Non-pigmented ciliary epithelial cell (primary cell): ENCODE data around the gene KAZN.

Experiments used
- DNase-seq: peaks from one replicate; pipeline ENCODE4 v3.0.0-alpha.2; 2010; ENCODE audit warnings: low read depth

KAZN gene

DNA sequence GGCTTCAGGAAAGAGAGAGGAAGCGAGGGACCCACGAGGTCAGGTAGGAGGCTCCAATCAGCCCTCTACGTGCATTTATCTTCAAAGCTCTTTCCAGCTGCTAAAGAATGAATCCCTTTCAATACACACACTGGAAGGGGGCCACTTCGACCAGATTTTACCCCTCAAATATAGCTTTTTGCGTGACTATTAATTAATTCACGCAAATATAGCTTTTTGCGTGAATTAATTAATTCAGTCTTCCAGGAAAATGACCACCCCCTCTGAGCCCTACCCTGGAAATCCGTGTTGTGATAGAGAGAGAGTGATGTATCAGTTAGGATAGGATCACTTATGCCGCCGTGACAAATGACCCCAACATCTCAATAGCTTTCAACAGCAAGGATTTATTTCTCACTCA is 289.9 kb downstream of the KAZN start:
- no peak for DNase-seq

DNA sequence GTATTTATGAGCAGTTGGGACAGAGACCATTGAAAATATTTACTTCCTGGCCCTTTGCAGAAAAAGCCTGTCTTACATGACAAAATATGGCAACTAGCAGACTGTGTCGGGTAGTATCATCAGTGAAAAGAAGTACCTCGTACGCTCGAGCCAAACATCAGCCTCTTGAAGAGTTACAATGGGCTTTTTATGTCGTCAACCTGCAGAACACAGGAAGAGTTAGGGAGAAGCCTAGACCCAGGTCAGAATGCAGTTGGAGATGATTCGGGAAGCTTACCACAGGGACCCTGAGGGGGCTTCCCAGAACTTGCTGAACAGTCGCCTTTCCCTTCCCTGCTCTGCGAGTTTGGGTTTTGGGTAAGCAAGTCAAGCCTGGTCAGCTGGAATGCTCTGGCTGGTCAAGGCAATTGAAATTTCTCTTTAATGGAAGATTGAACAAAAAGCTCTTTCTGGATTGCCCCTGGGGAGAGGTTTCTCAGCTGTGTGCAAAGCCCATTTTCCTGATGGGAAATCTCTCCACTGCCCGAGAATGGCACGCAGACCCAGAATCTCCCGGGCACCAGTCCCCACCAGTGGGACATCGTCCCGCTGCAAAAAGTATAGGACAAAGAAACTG is 291.4 kb downstream of the KAZN start:
- no peak for DNase-seq

DNA sequence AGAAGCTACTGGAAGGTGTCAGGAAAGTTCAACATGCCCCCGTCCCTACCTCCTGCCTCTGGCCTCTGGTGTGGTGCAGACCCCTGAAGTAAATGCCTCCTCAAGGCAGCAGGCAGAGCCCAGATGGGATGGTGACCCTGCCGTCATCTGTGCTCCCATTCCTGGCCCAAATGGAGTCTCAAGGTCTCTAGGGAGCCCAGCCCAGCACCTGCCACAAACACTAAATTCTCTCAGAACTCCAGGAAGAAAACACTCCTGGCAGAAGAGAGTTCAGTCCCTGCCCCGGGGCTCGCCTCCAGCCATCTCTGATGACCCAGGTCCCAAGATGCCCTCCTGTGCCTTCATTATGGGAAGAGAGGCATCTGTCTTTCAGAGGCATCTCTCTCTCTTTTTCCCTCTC is 293.5 kb downstream of the KAZN start:
- DNase-seq, result no peak

DNA sequence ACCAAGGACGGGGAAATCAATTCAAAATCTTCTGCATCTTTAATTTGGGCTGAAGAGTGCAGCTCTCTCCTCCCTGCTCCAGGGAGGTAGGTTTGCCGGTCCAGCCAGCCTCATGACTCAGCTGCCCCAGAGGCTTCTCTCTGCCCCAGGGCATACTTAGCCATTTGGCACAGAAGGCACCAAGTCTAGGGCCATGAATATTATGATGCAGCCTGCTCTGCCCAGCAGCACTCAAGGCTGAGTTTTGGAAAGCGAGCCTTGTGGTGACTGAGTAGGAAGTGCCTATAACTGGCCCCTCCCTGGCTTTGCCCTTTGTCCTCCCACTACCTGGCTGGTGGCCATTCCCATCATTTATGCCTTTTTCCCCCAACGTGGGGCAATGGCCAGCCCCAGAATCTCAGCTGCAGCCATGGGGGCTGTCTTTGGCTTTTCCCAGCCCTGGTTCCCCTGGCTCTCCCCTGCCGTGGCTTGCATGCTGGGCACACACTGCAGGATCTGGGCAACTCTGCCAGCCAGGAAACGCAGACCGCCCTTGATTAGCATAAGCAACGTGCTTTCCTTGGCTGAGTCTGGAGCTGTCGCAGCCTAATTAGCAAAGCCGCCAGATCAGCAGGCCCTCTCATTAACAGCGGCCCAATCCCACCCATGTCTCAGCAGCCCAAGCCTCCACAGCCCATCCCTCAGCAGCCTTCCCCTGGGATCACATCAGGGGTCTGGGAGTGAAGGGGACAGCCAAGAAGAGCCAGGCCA is 296.5 kb downstream of the KAZN start:
- DNase-seq, result no peak

DNA sequence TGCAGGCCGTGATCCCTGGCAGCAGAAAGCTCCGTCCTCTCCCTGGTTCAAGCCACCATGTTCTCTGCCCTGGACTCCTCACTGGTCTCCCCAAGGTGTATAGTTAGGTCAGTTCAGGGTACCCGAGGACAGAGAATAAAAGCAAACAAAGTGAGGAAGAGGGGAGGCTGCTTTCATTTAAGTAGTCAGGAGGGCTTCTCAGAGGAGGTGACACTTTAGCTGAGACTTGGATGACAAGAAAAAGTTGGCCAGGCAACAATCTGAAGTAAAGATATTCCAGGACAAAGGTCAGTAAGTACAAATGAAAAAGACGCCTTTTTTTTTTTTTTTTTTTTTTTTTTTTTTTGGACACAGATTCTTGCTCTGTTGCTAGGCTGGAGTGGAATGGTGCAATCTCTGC is 297.2 kb downstream of the KAZN start:
- no peak for DNase-seq

DNA sequence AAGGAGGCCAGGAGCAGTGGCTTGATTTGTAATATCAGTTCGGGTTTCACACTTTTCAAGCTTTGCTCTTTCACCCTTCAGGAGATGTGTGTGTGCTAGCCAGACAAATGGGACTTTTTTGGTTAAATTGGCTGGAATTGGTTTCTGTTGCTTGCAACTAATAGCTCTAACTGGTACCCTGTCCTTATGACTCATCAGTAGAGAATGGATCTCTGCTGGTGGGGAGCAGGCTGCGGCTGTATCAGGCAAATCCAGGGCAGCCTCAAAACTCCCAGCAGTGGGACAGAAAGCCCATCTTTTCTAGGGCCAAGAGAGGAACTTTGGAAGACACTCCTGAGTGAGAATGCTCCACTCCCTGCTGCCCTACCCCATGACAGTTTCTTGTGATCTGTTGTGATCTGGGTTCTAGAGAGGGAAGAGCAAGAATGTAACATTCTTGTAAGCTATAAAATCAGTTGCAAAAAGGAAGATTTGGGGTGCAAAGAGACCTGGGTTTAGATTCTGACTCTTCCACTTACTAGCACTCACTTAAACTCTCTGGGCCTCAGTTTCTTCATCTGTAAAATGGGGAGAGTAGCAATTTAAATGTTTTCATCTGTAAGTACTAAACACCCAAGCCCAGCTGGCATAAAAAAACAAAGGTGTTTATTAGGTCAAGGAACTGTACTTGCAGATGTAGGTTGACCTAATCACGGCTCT is 298.0 kb downstream of the KAZN start:
- DNase-seq, result no peak

DNA sequence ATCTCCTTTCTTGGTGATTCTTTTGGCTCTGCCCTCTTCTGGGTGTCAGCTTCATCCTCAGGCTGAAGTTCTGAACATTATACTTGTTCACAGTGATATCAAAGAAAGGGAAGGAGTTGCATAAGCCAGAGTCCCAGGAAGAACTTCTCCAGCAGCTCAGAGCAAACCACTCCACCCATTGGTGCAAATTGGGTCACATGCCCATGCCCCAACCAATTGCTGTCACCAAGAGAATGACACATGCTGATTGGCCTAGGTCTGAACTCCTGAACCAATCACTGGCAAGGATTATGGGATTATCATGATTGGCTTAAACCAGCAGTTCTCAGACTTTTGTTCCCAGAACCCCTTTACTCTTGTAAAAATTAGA is 298.6 kb downstream of the KAZN start:
- DNase-seq, result no peak

DNA sequence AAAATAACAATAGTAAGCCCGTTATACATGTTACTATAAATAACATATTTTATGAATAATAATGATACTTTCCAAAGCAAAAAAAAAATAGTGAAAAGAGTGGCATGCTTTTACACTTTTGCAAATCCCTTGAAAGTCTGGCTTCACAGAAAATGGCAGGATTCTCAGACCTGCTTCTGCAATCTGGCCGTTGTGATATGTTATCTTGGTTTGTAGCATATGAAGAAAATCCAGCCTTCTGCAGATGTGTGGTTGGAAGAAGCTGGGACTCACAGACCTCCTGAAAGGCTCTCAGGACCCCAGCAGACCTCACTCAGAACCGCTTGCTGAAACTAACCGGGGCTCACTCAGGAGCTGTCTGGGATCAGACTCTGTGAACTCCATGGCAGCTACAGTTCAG is 299.1 kb downstream of the KAZN start:
- DNase-seq, result no peak

DNA sequence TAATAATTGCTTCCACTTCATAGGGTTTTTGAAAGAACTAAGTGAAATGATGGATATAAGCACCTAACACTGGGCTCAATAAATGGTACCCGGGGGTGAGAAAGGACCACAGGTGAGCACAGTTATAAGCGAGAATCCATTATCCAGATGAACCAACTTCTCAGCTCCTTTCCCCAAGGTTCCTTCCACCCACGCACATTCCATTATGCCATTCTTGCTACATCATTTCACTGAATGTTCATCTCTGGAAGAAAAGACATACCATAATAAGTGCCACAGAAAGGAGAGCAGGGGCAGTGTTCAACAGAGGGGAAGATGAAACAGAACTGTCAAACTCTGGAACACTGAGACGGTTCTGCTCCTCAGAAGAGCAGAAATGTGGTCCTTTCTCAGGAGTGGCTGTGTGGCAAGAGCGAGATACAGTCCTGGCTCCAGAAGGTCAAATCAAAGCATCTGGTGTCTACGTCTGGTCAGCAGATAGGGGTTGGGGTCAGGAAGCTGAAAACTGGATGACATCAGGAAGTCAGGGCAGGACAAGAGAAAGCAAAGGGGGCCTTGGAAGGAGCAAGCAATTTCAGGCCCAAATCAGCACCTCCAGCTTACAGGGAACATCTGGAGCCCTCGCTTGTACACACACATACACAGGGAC is 299.6 kb downstream of the KAZN start:
- no peak for DNase-seq

DNA sequence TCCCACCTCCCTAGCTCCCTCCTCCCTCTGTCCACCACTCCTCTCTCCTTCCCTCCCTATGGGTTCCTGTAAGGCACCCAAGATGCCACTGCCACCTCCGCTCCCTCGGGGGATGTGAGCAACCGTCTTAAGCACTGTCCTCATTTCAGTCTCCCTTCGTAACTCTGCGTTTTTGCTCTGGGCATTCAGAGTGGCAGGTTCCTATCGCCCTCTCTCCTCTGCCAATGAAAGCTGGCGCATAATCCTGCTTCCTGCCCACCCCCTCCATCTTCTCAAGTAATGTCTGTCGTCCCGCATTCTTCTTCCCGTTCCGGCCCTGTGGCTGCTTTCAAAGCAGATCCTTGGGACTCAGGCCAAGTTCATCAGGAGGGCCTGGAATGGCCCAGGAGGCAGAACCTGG is 301.2 kb downstream of the KAZN start:
- no peak for DNase-seq

DNA sequence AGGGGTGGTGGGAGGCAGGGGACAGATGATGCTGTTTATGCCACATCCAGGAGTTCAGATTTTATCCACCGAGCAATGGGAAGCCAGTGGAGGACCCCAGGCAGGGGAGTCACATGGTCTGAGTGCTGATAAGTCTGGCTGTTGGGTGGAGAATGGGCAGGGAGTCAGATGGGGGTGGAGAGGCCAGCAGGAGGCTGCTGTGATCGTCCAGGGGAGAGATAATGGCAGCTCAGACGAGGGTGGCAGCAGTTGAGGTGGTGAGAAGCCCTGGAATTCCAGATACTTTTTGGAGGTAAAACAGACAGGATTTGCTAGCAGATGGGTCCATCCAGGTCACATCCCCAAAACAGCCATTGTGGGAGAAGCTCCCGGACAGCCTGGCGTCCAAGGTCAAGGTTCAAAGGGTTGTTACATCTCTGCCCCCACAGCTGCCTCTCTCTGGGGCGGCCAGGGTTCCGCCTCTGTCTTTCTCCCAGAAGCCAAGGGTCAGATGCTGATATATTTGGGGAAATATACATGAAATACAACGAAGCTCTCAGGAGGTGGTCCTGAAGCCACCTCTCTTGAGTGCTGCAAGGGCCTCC is 303.0 kb downstream of the KAZN start:
- no peak for DNase-seq

DNA sequence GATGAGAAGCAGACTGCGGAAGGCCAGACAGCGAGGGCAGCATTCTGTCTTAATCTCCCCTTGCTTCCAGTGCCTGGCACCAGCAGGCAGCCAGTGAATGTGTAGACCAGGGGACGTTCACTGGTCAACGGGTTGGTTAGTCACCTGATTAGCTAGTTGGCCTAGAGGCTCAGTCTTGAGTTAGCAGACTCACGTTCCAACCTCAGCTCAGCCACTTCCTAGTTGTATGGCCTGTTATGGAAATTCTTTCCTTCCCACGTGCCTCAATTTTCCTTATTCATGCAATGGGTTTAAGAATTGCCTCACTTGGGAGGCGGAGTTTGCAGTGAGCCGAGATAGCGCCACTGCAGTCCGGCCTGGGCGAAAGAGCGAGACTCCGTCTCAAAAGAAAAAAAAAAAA is 305.4 kb downstream of the KAZN start:
- DNase-seq, result no peak

DNA sequence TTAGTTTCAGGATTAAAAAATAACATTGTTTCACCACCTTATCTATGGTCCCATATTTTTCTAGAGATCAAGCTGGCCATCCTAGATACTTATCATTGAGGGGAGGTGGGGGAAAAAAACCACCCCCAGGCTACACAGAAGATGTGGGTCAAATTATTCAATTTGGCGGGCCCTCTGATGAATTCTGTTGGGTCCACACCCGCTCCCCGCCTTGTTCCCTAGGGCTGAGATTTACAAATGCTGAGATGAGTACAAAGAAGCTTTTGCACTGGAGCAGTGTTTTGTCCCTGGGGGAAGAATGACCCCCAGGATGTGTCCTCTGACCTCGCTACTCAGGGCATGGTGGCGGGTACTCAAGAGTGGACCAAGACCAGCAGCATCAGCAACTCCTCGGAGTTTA is 308.2 kb downstream of the KAZN start:
- no peak for DNase-seq

DNA sequence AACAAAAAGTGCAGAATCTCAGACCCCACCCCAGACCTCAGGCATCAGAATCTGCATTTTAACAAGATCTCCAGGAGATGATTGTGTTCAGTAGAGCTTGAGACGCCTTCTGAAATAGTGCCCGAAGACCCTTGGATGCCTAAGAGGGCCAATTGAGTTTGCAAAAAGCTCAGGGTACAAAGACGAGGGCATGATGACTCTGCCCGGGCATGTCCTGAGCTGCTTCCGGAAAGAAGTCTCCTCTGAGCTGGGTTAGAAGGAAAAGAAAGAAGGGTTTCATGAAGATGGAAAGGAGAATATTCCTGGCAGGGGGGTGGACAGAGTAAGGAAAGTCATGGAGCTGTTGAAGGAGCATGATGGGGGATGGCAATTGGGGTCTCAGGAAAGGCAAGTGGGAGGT is 308.9 kb downstream of the KAZN start:
- DNase-seq, result no peak

DNA sequence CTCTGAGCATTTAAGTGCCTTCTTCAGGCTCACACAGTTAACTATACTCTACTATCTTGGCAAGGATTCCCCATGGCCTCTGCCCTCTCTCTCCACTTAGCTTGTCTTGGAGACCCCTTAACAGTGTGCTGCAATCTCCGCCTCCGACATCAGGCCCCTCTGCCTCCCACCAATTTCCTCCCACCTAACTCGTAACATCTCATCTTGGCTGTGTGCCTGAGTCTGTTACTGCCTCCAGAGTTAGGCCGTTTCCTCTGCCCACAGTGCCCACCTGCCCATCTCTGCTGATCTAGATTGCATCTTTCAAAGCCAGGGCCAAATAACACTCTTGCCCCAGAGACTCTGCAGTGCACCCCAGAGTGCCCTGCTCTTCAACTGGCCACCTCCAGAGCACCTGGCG is 310.8 kb downstream of the KAZN start:
- DNase-seq, result no peak

DNA sequence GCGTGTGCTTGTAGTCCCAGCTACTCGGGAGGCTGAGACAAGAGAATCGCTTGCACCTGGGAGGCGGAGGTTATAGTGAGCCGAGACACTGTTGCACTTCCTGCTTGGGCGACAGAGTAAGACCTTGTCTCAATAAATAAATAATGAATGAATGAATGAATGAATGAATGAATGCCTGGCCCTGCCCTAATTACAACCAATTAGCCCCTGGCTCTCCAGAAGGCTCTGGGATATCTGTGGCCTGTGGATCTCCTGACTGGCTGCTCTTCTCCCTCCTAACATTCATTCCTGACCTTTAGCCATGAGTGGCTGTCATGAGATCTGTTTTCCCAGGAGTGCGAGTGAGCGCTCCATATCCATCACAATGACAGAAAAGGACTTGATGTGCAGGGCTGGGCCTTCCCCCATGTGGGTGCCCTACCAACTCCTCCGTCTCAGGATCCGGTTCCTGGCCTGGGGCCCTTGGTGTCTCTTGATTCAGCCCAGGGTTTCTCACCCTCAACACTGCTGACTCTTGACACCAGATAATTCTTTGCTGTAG is 311.5 kb downstream of the KAZN start:
- no peak for DNase-seq

DNA sequence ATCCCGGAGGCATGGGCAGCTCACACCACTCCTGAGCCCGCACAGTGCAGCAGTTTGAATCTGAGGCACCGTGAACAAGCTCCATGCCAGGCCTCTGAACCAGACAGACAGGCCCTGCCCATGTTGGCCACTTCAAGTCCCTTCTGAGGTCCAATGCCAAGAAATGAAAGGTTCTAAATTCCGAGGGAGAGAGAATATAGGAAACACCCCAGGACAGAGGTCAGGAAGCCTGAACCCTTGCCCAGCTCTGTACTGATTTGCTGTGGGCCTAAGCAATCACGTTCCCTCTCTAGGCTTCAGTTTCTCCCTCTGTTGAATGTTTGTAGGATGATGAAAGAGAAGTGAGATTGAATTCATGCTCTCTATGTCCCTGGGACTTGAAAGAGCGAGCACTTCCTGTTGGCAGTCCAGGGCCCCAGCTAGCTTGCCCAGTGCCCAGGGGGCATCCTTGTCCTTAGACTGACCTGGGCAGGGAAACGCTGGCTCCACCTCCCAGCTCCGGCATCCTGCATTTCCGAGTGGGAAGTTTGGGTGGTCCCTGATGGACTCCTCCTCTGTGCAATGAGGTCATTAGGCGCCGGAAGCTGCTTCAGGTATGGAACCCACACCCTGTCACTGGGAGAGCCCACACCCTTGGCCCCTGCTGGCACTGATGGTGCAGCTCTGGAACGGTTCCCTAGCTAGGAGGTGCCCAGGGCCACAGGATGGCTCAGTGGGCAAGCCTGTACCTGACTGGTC is 312.7 kb downstream of the KAZN start:
- DNase-seq, result no peak

DNA sequence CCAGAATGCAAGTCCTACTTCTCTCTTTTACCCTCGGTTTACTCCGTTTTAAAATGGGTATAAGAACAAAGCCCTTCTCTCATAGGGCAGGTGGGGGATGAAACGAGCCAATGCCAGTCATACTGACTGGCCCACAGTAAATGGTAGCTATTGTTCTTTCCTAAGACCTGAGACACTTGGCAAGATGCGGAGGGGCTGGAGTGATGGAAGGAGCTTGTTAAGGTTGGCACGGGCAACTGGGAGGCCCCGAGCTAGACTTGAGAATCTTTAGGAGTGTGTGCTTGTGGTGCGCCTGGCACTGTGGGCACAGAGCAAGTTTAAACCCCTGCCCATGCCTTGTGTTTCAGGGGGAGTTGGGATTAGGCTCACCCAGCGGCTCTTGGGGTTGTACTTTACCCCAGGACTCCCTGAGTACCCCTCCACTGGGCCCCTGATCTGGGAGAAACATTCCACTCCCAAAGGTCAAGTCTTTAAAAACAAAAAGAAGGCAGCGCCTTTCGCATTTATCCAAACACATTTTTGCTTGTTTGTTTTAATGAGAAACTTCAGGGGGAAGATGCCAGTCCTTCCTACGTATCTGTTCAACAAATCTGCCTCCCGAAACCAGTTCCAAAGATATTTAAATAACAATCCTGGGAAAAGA is 314.5 kb downstream of the KAZN start:
- no peak for DNase-seq

DNA sequence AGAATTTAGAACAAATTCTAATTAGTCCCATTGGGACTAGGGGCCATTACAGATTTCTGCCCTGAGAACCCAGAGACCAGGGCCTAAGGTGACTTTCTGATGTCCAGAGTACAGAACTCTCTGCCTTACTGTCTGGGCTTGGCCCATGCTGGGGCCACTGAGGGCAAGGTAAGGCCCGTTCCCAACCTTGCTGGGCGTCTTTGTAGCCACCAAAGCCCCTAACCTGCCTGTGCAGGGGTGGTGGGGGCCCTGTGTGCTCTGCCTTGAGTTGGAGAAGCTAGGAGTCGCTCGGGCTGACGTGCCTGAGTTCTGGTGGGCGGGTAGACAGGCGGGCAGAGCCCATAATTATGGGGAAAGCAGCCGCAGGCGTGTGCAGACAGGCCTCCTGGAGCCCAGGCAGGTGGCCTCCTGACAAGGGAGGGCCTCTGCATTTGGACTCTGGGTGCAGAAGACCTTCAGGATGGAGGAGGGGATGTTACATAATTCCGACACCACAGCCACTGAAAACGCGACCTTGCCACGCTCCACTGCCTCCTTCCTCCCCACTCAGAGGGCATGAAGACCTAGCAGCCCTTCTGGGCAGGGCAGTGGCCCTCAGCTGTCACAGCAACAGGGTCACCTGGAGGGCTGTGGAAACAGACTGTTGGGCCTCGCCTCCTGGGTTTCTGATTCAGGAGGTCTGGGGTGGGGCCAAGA is 315.1 kb downstream of the KAZN start:
- DNase-seq, result no peak

DNA sequence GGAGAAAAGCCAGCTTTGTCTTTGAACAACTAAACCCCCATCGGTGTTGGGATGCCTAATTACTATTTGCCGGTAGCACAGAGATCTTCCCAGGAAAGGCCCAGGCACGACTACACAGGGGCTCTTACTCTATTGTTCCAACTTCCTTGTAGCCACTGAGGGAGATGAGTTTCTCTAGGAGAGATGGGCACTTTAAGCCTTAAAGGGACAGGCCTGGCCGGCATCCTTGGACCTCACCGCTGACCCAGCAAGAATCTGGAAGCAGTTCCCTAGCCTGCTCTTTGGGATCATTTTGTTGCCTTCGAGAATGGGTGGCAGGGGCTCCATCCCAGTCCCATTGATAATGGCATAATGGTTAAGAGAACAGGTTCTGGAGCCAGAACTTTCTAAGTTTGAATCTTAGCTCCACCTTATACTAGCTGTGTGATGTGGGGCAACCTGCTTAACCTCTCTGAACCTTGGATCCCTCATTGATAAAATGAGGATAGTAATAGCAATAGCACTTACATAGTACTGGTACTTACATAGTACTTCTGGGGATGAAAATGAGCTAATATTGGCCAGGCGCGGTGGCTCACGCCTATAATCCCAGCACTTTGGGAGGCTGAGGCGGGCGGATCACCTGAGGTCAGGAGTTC is 316.0 kb downstream of the KAZN start:
- DNase-seq, result no peak
